ENCODE data around the gene NUP85. TPM values are rescaled to one million over a fixed set of nuclear protein-coding genes. Genes with fewer than 3 reads are reported as not detected.
"Not testable (repeated sequence)": the region's sequence is repeated elsewhere in the genome, so short reads cannot be mapped to it uniquely, and the experiment has no call there.

The NUP85 gene
- total and polyA plus RNA-seq, 4 donors, result 15.2 to 36.3 (median 29.5) TPM

DNA sequence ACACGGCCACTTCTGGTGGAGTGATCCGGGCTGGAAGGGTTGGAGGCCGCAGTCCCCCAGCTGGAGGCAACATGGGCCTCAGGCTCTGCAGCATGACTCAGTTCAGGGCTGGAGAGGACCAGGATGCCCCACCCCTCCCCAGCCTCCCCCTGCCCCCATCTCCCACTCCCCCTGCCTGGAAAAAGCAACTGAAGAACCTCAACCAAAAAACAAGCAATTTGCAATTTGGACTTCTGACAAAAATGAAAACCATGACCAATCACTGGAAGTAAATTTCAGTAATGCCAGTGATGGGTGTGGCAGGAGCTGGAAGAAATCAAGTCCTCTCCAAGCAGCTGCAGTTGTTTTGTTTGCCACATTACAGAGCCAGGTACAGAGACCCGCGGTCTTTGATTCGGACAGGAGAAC is 72.2 kb downstream of the NUP85 start:
- Histone ChIP-seq H3K9me3 (ENCODE audit: control insufficient read depth in 4 of 4, low read length in 3 of 4) (no peaks in the 10 kb centered on the region), H3K36me3 (ENCODE audit: control insufficient read depth in 4 of 4, insufficient read depth in 3 of 4, low read depth in 1 of 4, low read length in 3 of 4) (peaks cover 0 to 12% (median 3%) of the 10 kb centered on the region in 4 donors), H3K4me3 (ENCODE audit: low read depth in 1 of 3, low read length in 3 of 3) (no peak overlapping the region), H3K27me3 (ENCODE audit: control insufficient read depth in 4 of 4, insufficient read depth in 4 of 4, low read length in 3 of 4) (no peaks in the 10 kb centered on the region), H3K4me1 (ENCODE audit: control insufficient read depth in 4 of 4, insufficient read depth in 4 of 4, low read length in 3 of 4) (no peaks in the 10 kb centered on the region), H3K27ac (ENCODE audit: low read depth in 1 of 2, low read length in 2 of 2) (no peak overlapping the region), H3K9ac (ENCODE audit: low read depth in 1 of 2, low read length in 2 of 2) (no peak overlapping the region)
- DNase-seq (ENCODE audit: low spot score), result no peak
- 95% methylated on average over 6 of the region's 6 CpGs for WGBS
- TF ChIP-seq GABPA (IDR thresholded peaks at IDR 0.05 in 1 of 2, conservative IDR thresholded peaks at IDR 0.05 in 1 of 2) (no peak), EGR1 (IDR thresholded peaks at IDR 0.05; ENCODE audit: low read depth in 2 of 2) (no peak), RXRA (IDR thresholded peaks at IDR 0.05) (no peak), RAD21 (IDR thresholded peaks at IDR 0.05) (no peak), TAF1 (conservative IDR thresholded peaks at IDR 0.05) (no peak), NR2F2 (IDR thresholded peaks at IDR 0.05) (no peak), HNF4G (IDR thresholded peaks at IDR 0.05) (no peak), HNF4A (conservative IDR thresholded peaks at IDR 0.05) (no peak), YY1 (IDR thresholded peaks at IDR 0.05) (no peak), FOXA1 (IDR thresholded peaks at IDR 0.05) (no peak)
- TF ChIP-seq, protein P1, sequence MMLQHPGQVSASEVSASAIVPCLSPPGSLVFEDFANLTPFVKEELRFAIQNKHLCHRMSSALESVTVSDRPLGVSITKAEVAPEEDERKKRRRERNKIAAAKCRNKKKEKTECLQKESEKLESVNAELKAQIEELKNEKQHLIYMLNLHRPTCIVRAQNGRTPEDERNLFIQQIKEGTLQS (IDR thresholded peaks at IDR 0.05), result no peak
- TF ChIP-seq, protein P2, sequence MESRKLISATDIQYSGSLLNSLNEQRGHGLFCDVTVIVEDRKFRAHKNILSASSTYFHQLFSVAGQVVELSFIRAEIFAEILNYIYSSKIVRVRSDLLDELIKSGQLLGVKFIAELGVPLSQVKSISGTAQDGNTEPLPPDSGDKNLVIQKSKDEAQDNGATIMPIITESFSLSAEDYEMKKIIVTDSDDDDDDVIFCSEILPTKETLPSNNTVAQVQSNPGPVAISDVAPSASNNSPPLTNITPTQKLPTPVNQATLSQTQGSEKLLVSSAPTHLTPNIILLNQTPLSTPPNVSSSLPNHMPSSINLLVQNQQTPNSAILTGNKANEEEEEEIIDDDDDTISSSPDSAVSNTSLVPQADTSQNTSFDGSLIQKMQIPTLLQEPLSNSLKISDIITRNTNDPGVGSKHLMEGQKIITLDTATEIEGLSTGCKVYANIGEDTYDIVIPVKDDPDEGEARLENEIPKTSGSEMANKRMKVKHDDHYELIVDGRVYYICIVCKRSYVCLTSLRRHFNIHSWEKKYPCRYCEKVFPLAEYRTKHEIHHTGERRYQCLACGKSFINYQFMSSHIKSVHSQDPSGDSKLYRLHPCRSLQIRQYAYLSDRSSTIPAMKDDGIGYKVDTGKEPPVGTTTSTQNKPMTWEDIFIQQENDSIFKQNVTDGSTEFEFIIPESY (IDR thresholded peaks at IDR 0.05), result no peak
- TF ChIP-seq, protein P3, sequence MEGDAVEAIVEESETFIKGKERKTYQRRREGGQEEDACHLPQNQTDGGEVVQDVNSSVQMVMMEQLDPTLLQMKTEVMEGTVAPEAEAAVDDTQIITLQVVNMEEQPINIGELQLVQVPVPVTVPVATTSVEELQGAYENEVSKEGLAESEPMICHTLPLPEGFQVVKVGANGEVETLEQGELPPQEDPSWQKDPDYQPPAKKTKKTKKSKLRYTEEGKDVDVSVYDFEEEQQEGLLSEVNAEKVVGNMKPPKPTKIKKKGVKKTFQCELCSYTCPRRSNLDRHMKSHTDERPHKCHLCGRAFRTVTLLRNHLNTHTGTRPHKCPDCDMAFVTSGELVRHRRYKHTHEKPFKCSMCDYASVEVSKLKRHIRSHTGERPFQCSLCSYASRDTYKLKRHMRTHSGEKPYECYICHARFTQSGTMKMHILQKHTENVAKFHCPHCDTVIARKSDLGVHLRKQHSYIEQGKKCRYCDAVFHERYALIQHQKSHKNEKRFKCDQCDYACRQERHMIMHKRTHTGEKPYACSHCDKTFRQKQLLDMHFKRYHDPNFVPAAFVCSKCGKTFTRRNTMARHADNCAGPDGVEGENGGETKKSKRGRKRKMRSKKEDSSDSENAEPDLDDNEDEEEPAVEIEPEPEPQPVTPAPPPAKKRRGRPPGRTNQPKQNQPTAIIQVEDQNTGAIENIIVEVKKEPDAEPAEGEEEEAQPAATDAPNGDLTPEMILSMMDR (IDR thresholded peaks at IDR 0.05; ENCODE audit: low read depth, low read length, missing input control), result no peak
- TF ChIP-seq, protein P4, sequence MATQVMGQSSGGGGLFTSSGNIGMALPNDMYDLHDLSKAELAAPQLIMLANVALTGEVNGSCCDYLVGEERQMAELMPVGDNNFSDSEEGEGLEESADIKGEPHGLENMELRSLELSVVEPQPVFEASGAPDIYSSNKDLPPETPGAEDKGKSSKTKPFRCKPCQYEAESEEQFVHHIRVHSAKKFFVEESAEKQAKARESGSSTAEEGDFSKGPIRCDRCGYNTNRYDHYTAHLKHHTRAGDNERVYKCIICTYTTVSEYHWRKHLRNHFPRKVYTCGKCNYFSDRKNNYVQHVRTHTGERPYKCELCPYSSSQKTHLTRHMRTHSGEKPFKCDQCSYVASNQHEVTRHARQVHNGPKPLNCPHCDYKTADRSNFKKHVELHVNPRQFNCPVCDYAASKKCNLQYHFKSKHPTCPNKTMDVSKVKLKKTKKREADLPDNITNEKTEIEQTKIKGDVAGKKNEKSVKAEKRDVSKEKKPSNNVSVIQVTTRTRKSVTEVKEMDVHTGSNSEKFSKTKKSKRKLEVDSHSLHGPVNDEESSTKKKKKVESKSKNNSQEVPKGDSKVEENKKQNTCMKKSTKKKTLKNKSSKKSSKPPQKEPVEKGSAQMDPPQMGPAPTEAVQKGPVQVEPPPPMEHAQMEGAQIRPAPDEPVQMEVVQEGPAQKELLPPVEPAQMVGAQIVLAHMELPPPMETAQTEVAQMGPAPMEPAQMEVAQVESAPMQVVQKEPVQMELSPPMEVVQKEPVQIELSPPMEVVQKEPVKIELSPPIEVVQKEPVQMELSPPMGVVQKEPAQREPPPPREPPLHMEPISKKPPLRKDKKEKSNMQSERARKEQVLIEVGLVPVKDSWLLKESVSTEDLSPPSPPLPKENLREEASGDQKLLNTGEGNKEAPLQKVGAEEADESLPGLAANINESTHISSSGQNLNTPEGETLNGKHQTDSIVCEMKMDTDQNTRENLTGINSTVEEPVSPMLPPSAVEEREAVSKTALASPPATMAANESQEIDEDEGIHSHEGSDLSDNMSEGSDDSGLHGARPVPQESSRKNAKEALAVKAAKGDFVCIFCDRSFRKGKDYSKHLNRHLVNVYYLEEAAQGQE (IDR thresholded peaks at IDR 0.05), result no peak
- TF ChIP-seq, protein P5, sequence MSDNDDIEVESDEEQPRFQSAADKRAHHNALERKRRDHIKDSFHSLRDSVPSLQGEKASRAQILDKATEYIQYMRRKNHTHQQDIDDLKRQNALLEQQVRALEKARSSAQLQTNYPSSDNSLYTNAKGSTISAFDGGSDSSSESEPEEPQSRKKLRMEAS (IDR thresholded peaks at IDR 0.05), result no peak

DNA sequence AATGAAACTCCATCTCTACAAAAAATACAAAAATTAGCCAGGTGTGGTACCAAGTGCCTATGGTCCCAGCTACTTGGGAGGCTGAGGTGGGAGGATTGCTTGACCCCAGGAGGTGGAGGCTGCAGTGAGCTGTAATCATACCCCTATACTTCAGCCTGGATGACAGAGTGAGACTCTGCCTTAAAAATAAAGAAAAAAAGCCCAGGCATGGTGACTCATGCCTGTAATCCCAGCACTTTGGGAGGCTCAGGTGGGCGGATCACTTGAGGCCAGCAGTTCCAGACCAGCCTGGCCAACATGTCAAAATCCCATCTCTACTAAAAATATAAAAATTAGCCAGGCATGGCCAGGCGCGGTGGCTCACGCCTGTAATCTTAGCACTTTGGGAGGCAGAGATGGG is 74.7 kb downstream of the NUP85 start:
- DNase-seq (ENCODE audit: low spot score); H3K4me3 ChIP-seq (ENCODE audit: low read depth in 1 of 3, low read length in 3 of 3); H3K9me3 ChIP-seq (ENCODE audit: control insufficient read depth in 4 of 4, low read length in 3 of 4); H3K27ac ChIP-seq (ENCODE audit: low read depth in 1 of 2, low read length in 2 of 2); H3K4me1 ChIP-seq (ENCODE audit: control insufficient read depth in 4 of 4, insufficient read depth in 4 of 4, low read length in 3 of 4); H3K27me3 ChIP-seq (ENCODE audit: control insufficient read depth in 4 of 4, insufficient read depth in 4 of 4, low read length in 3 of 4); H3K9ac ChIP-seq (ENCODE audit: low read depth in 1 of 2, low read length in 2 of 2); H3K36me3 ChIP-seq (ENCODE audit: control insufficient read depth in 4 of 4, insufficient read depth in 3 of 4, low read depth in 1 of 4, low read length in 3 of 4): not testable (repeated sequence)
- WGBS, result 98% methylated on average over 4 of the region's 4 CpGs

All from liver (tissue), 9 donors.